Endothelial cell (in vitro differentiated cells): Measurements from ENCODE around the gene CALML3. TPM values are rescaled to one million over a fixed set of nuclear protein-coding genes. Genes with fewer than 3 reads are reported as not detected.

ENCODE experiments used
- DNase-seq: peaks from one replicate; pipeline ENCODE4 v3.0.0; 2021; ENCODE audit warnings: low spot score
- H3K27ac Mint-ChIP-seq: one replicate; pipeline ENCODE4 v1.8.0; 2021; ENCODE audit warnings: mixed read lengths, inconsistent platforms; ENCODE audit not compliant: unreplicated experiment
- H3K27me3 Mint-ChIP-seq: one replicate; pipeline ENCODE4 v1.8.0; 2021; ENCODE audit warnings: mild to moderate bottlenecking, moderate library complexity, mixed read lengths, inconsistent platforms; ENCODE audit not compliant: unreplicated experiment
- H3K36me3 Mint-ChIP-seq: one replicate; pipeline ENCODE4 v1.8.0; 2021; ENCODE audit warnings: mild to moderate bottlenecking, low read depth, mixed read lengths, inconsistent platforms; ENCODE audit not compliant: unreplicated experiment
- H3K4me1 Mint-ChIP-seq: one replicate; pipeline ENCODE4 v1.8.0; 2021; ENCODE audit warnings: mild to moderate bottlenecking, mixed read lengths, inconsistent platforms; ENCODE audit not compliant: unreplicated experiment
- H3K4me3 Mint-ChIP-seq: one replicate; pipeline ENCODE4 v1.8.0; 2021; ENCODE audit warnings: mild to moderate bottlenecking, mixed read lengths, inconsistent platforms; ENCODE audit not compliant: unreplicated experiment
- H3K9me3 Mint-ChIP-seq: one replicate; pipeline ENCODE4 v1.8.0; 2021; ENCODE audit warnings: mixed read lengths, inconsistent platforms; ENCODE audit not compliant: unreplicated experiment
- CTCF ChIP-seq: fragments of 200-600 bp; sonication (generic); IDR thresholded peaks from one replicate; pipeline ENCODE4 v1.5.0; 2021; ENCODE audit warnings: antibody characterized with exemption; ENCODE audit not compliant: unreplicated experiment
- total RNA-seq: library from RNA; stranded (reverse); fragmentation: NEBNext Ultra II Directional; extraction: Animal tissue kit (Norgen Biotek cat#: 25700); gene quantifications from one replicate; pipeline ENCODE4 v1.2.1, GENCODE V29; 2021; ENCODE audit not compliant: unreplicated experiment

Gene CALML3
- total RNA-seq, 1 donor from 2014 or later: not detected

GRCh38 chr10:5492322-5492855 lies 32.4 kb upstream of the CALML3 start:
- Mint-ChIP-seq H3K27me3 (peaks cover 4% of the 10 kb centered on the region), H3K9me3 (no peaks in the 10 kb centered on the region), H3K36me3 (no peaks in the 10 kb centered on the region), H3K27ac (peak overlapping the region; percentile 52), H3K4me3 (no peak overlapping the region), H3K4me1 (peaks cover 3% of the 10 kb centered on the region)
- TF ChIP-seq CTCF: no peak
- no peak for DNase-seq

GRCh38 chr10:5492929-5493576 lies 31.7 kb upstream of the CALML3 start:
- H3K4me3 Mint-ChIP-seq: no peak overlapping the region
- no peaks in the 10 kb centered on the region for H3K9me3 Mint-ChIP-seq
- H3K4me1 Mint-ChIP-seq: no peaks in the 10 kb centered on the region
- no peak overlapping the region for H3K27ac Mint-ChIP-seq
- no peak for DNase-seq
- TF ChIP-seq CTCF: no peak
- peaks cover 4% of the 10 kb centered on the region for H3K27me3 Mint-ChIP-seq
- no peaks in the 10 kb centered on the region for H3K36me3 Mint-ChIP-seq

DNA sequence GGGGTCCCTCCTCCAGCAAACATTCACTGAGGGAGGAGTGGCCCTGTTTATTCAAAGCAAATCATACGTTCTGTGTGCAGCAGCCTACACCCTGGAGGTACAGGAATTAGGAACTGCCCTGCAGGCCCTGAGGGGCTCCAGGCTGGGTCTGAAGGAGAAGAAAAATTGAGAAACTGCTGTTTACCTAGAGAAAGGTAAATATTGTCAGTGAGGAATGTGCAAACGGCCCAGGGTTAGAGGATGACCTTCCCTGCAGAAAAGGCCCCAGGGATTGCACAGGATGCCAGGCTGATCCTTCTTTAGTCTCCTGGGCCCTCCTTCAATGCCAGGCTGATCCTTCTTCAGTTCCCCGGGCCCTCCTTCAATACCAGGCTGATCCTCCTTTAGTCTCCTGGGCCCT lies 31.1 kb upstream of the CALML3 start:
- Mint-ChIP-seq H3K27me3 (peaks cover 3% of the 10 kb centered on the region), H3K27ac (no peak overlapping the region), H3K4me1 (no peaks in the 10 kb centered on the region), H3K4me3 (no peak overlapping the region), H3K36me3 (no peaks in the 10 kb centered on the region), H3K9me3 (no peaks in the 10 kb centered on the region)
- no peak for TF ChIP-seq CTCF
- no peak for DNase-seq

DNA sequence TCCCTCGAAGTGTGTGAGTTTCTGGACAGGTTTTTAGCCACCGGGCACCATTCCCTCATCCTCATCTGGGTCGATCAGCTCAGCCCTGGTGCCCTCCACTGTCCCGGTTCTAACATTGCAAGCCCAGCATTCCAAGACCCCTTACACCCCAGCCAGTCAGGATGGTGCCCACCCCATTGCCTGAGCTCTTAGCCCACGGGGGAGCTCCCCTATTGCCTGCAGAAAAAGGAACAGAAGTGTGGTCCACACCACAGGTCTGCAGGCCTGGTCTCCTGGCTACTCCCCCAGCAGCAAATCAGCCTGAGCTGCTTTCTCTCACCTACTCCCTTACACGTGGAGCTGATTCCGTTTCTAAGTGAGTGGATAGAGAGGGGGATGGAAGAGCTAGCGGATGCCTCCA lies 30.1 kb upstream of the CALML3 start:
- no peak overlapping the region for H3K27ac Mint-ChIP-seq
- H3K4me1 Mint-ChIP-seq: no peaks in the 10 kb centered on the region
- H3K27me3 Mint-ChIP-seq: peaks cover 2% of the 10 kb centered on the region
- H3K4me3 Mint-ChIP-seq: no peak overlapping the region
- no peaks in the 10 kb centered on the region for H3K36me3 Mint-ChIP-seq
- no peak for TF ChIP-seq CTCF
- no peak for DNase-seq
- no peaks in the 10 kb centered on the region for H3K9me3 Mint-ChIP-seq

GRCh38 chr10:5496261-5497250 lies 28.2 kb upstream of the CALML3 start:
- H3K27ac Mint-ChIP-seq: no peak overlapping the region
- no peaks in the 10 kb centered on the region for H3K9me3 Mint-ChIP-seq
- no peak overlapping the region for H3K4me3 Mint-ChIP-seq
- H3K36me3 Mint-ChIP-seq: no peaks in the 10 kb centered on the region
- peaks cover 7% of the 10 kb centered on the region for H3K4me1 Mint-ChIP-seq
- DNase-seq: no peak
- H3K27me3 Mint-ChIP-seq: peaks cover 5% of the 10 kb centered on the region
- TF ChIP-seq CTCF: no peak
